Duodenal mucosa (tissue), 2 donors: ENCODE results near the gene PRICKLE2.

ENCODE experiments used
- H3K27ac ChIP-seq: one replicate; pipeline ENCODE4 v1.7.0; 2013; ENCODE audit warnings: low read depth, low read length
- H3K27me3 ChIP-seq, 2 donors: one replicate each; pipeline ENCODE4 v1.7.0; 2013; ENCODE audit warnings: low read length in 2 of 2, control low read depth in 1 of 2; ENCODE audit not compliant: insufficient read depth in 2 of 2, control insufficient read depth in 1 of 2
- H3K36me3 ChIP-seq, 2 donors: one replicate each; pipeline ENCODE4 v1.7.0; 2013; ENCODE audit warnings: low read length in 2 of 2, control low read depth in 1 of 2; ENCODE audit not compliant: insufficient read depth in 2 of 2, control insufficient read depth in 1 of 2
- H3K4me1 ChIP-seq, 2 donors: one replicate each; pipeline ENCODE4 v1.7.0; 2013; ENCODE audit warnings: low read length in 2 of 2, control low read depth in 1 of 2; ENCODE audit not compliant: insufficient read depth in 2 of 2, control insufficient read depth in 1 of 2
- H3K4me3 ChIP-seq, 2 donors: one replicate each; pipeline ENCODE4 v1.7.0; 2013; ENCODE audit warnings: low read length in 2 of 2, low read depth in 1 of 2
- H3K9ac ChIP-seq, 2 donors: one replicate each; pipeline ENCODE4 v1.7.0; 2013; ENCODE audit warnings: low read length in 2 of 2, low read depth in 1 of 2
- H3K9me3 ChIP-seq, 2 donors: one replicate each; pipeline ENCODE4 v1.7.0; 2013; ENCODE audit warnings: low read length in 2 of 2, control low read depth in 1 of 2; ENCODE audit not compliant: control insufficient read depth in 1 of 2

Gene PRICKLE2

DNA sequence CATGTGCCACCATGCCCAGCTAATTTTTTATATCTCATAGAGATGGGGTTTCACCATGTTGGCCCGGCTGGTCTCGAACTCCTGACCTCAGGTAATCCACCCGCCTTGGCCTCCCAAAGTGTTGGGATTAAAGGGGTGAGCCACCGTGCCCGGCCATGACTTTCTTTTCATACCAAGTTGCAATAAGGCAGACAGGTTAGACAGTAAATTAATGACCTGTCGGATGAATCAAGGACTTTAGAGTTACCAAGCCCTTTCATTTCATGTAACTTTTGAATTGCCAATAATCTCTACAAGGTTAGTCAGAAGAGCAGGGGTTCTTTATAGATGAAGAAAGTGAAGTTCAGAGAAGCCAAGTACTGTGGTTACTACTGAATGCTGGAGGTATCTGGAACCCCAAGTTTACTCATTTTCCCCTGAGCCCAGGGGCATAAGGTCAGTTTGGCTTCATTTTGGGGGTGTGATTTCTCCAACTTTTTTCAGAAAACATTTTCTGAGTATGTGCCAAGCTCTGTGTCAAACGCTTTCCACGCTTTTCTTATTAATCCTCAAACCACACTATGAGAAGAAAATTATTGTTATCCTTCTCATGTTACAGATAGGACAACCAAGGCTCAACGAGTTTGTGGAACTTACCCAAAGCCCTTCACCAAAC is 11.9 kb downstream of the PRICKLE2 start:
- peaks cover 7 to 17% of the 10 kb centered on the region in 2 donors for H3K4me1 ChIP-seq
- H3K27ac ChIP-seq, result no peak overlapping the region
- H3K4me3 ChIP-seq, result no peak overlapping the region

DNA sequence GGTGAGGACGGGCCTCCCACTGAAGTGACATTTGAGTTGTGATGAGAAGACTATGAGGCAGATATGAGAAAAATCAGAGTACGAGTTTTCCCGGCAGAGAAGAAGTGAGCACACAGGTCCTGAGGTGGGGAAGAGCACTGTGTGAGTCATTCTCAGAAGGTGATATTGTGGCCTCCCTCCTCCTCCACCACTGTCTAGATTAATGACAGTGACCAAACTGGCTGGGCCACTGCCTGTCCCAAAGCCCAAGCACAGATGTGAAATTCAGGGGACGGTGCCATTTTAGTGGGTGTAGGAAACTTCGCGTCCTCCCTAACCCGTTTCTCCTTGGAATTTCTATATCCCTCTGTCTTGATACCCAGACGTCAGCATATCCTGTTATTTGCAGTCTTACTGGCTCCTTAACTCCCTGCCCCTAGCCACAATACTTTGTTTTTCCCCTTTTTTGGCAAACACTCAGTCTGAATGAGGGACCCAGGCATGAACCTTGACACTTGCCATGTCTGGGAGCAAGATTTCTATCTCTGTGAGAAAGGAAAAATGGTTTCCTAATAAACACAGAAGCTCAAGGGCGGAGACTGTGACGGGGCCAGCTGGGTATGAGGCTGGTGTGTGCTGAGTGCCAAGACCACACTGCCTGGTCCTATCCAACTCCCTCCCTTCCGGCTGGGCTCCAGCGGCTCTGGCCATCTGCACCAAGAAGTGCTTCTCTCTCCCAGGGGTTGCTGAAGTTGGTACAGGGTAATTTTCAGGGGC is 15.2 kb downstream of the PRICKLE2 start:
- Histone ChIP-seq H3K27me3 (no peaks in the 10 kb centered on the region), H3K36me3 (no peaks in the 10 kb centered on the region), H3K27ac (no peak overlapping the region), H3K4me1 (peaks cover 7 to 10% of the 10 kb centered on the region in 2 donors), H3K9ac (no peak overlapping the region), H3K4me3 (no peak overlapping the region), H3K9me3 (no peaks in the 10 kb centered on the region)

More for the DNA sequence above, 11.9 kb downstream of the PRICKLE2 start:
- no peaks in the 10 kb centered on the region for H3K36me3 ChIP-seq
- no peaks in the 10 kb centered on the region for H3K9me3 ChIP-seq
- no peaks in the 10 kb centered on the region for H3K27me3 ChIP-seq
- H3K9ac ChIP-seq, result no peak overlapping the region

DNA sequence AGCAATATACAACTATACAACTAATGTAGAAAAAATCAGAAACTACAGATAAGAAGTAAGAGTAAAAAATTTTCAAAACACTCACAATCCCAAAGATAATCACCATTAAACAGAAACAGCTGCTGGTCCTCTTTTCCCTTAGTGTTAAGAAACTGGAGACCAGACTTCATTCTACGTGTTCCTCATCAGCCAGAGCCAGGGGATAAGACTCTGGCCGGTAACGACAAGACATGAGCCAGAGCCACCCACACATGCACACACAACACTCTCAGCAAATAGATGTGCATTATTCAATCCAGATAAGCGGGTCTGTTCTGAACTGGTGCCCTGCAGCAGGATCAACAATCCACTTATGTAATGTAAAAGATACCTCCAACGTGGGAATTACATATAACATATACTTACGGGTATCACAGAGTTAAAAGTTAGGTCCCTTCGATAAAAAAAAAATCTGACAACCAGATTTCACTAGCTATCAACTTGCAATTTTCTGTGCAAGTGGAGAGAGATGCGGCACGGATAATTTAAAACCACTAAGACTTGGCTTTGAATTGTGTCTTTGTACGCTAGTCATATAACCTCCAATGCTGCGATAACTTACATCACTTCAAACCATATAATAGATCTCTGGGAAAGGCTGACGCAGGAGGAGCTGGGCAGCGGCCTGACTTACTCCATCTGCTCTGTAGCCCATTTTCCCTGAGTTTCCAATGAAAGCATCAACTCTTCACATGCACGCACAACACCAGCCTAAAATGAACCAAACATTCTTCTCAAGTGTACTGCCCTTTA is 17.8 kb downstream of the PRICKLE2 start:
- no peak overlapping the region for H3K9ac ChIP-seq
- H3K27me3 ChIP-seq, result no peaks in the 10 kb centered on the region
- H3K36me3 ChIP-seq, result no peaks in the 10 kb centered on the region
- H3K9me3 ChIP-seq, result no peaks in the 10 kb centered on the region
- H3K27ac ChIP-seq, result no peak overlapping the region
- peaks cover 5 to 7% of the 10 kb centered on the region in 2 donors for H3K4me1 ChIP-seq
- H3K4me3 ChIP-seq, result no peak overlapping the region

DNA sequence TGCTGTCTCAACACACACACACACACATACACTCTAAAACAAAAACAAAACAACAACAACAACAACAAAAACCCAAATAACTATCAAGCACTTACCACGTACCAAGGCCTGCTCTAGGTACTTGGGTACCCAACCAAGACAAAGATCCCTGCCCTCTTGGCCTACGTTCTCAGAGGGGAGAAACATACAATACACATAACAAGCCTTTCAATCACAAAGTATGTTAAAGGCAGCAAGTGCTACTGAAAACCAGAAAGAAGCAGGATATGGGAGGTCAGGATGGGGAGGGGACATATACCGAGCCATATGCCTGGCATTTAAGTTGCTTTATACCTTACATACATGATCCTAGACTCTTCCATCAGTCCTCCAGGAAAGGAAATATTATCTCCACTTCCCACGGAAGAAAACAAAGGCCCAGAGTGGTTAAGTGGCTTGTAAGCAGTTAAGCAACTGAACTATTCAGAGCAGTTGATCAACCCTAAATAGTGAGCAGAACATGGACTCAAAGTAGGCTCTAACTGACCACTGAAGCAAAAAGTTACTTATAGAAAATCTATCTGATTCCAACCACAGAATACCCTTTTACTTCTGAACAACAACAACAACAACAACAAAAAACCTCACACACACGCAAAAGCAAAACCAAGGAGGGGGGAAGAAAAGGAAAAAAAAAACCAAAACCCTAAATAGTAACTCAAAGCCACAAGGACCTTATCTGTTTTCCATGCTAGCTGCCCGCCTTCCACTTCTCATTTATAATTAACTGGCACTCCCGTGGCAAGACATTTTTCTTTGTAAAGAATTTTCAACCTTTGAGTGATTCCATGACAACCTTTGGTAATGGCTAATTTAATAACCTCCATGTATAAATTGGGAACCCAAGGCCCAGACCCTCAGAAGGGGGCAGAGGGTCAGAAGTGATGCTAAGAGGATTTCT is 21.0 kb downstream of the PRICKLE2 start:
- Histone ChIP-seq H3K4me1 (no peaks in the 10 kb centered on the region), H3K4me3 (no peak overlapping the region), H3K9me3 (no peaks in the 10 kb centered on the region), H3K27me3 (no peaks in the 10 kb centered on the region), H3K9ac (no peak overlapping the region), H3K36me3 (no peaks in the 10 kb centered on the region), H3K27ac (no peak overlapping the region)

- Histone ChIP-seq H3K9ac (no peak overlapping the region), H3K4me3 (no peak overlapping the region), H3K27me3 (no peaks in the 10 kb centered on the region), H3K36me3 (no peaks in the 10 kb centered on the region), H3K27ac (no peak overlapping the region), H3K9me3 (no peaks in the 10 kb centered on the region), H3K4me1 (no peaks in the 10 kb centered on the region)
Measured at GRCh38 chr3:64203216-64203615, 22.1 kb downstream of the PRICKLE2 start.

DNA sequence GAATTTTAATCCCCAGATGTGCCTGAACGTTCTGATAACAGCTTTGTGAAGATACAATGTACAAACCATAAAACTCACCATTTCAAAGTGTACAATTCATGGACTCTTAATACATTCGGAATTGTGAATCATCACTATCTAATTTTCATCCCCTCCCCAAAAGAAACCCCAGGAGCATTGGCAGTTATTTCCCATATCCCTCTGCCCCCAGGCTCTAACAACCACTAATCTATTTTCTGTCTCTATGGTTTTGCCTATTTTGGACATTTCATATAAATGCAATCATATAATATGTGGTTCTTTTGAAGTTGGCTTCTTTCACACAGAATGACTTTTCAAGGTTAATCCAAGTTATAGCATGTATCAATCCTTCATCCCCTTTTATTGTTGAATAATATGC is 25.3 kb downstream of the PRICKLE2 start:
- Histone ChIP-seq H3K9me3 (no peaks in the 10 kb centered on the region), H3K27me3 (no peaks in the 10 kb centered on the region), H3K36me3 (no peaks in the 10 kb centered on the region), H3K27ac (no peak overlapping the region), H3K9ac (no peak overlapping the region), H3K4me1 (no peaks in the 10 kb centered on the region), H3K4me3 (no peak overlapping the region)

- Histone ChIP-seq H3K9me3 (no peaks in the 10 kb centered on the region), H3K9ac (no peak overlapping the region), H3K36me3 (no peaks in the 10 kb centered on the region), H3K27ac (no peak overlapping the region), H3K4me1 (no peaks in the 10 kb centered on the region), H3K4me3 (no peak overlapping the region), H3K27me3 (no peaks in the 10 kb centered on the region)
Measured at GRCh38 chr3:64196236-64196929, 28.9 kb downstream of the PRICKLE2 start.

GRCh38 chr3:64195789-64196188 is 29.5 kb downstream of the PRICKLE2 start:
- Histone ChIP-seq H3K27ac (no peak overlapping the region), H3K4me3 (no peak overlapping the region), H3K27me3 (no peaks in the 10 kb centered on the region), H3K9me3 (no peaks in the 10 kb centered on the region), H3K9ac (no peak overlapping the region), H3K36me3 (no peaks in the 10 kb centered on the region), H3K4me1 (no peaks in the 10 kb centered on the region)

DNA sequence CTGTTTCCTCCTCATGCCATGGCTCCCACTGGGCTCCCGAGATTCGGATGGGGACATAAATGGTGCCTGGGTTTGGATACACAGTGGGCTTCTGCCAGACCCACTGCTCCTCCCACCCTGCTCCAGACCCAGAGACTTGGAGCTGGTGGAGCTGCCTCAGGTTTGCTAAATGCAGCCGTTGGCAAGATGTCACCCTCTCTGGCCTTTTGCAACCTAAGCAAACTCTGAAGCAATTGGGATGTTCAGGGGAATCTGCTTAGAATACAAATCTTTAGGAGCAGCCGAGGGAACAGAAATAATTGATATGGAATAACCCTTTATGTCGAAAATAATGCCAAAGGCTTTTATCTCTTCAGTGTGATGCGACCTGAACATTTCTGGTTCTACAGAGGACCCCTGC is 33.4 kb downstream of the PRICKLE2 start:
- no peaks in the 10 kb centered on the region for H3K36me3 ChIP-seq
- H3K4me1 ChIP-seq, result peaks cover 0 to 13% of the 10 kb centered on the region in 2 donors
- no peak overlapping the region for H3K4me3 ChIP-seq
- H3K9ac ChIP-seq, result no peak overlapping the region
- H3K27ac ChIP-seq, result no peak overlapping the region
- H3K9me3 ChIP-seq, result no peaks in the 10 kb centered on the region
- H3K27me3 ChIP-seq, result no peaks in the 10 kb centered on the region
